ENCODE data around the gene MYL11.
"Not testable (repeated sequence)": the region's sequence is repeated elsewhere in the genome, so short reads cannot be mapped to it uniquely, and the experiment has no call there.

MYL11 gene

GRCh38 chr16:30343491-30343820 is 31.1 kb upstream of the MYL11 start:
- H3K4me1 ChIP-seq (ENCODE audit: control insufficient read depth, insufficient read depth, low read length, poor library complexity, severe bottlenecking); H3K27ac ChIP-seq (ENCODE audit: insufficient read depth, low read length, poor library complexity, severe bottlenecking); H3K9me3 ChIP-seq (ENCODE audit: control insufficient read depth, low read length); H3K27me3 ChIP-seq (replicated peaks; ENCODE audit: control insufficient read depth, insufficient read depth, low read length, poor library complexity, severe bottlenecking); H3K36me3 ChIP-seq (ENCODE audit: control insufficient read depth, insufficient read depth, low read length); DNase-seq; H3K4me3 ChIP-seq (ENCODE audit: insufficient read depth, low read depth, low read length, poor library complexity, severe bottlenecking): not testable (repeated sequence)

DNA sequence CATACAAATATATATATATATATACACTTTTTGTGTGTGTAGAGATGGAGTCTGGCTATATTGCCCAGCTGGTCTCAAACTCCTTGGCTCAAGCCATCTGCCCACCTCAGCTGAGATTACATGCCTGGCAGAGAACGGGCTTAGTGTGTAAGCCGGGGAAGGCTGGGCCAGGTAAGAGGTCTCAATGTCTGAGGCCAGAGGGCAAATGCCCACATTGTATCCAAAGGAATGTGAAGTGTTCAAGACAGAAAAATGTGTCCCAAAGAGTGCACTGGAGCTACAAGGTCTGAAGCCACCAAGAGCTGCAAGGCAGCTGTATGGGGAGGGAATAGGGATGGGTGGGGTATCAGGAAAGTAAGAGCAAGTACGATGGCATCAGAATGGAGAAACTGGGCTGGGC is 28.3 kb upstream of the MYL11 start:
- H3K36me3 ChIP-seq (ENCODE audit: control insufficient read depth, insufficient read depth, low read length) = peaks cover 18% of the 10 kb centered on the region
- H3K4me3 ChIP-seq (ENCODE audit: insufficient read depth, low read depth, low read length, poor library complexity, severe bottlenecking) = no peak overlapping the region
- no peaks in the 10 kb centered on the region for H3K4me1 ChIP-seq (ENCODE audit: control insufficient read depth, insufficient read depth, low read length, poor library complexity, severe bottlenecking)
- no peaks in the 10 kb centered on the region for H3K27me3 ChIP-seq (replicated peaks; ENCODE audit: control insufficient read depth, insufficient read depth, low read length, poor library complexity, severe bottlenecking)
- H3K27ac ChIP-seq (ENCODE audit: insufficient read depth, low read length, poor library complexity, severe bottlenecking) = no peak overlapping the region
- no peaks in the 10 kb centered on the region for H3K9me3 ChIP-seq (ENCODE audit: control insufficient read depth, low read length)
- no peak for DNase-seq

GRCh38 chr16:30348113-30348512 is 26.5 kb upstream of the MYL11 start:
- Histone ChIP-seq H3K36me3 (ENCODE audit: control insufficient read depth, insufficient read depth, low read length) (peaks cover 35% of the 10 kb centered on the region), H3K4me1 (ENCODE audit: control insufficient read depth, insufficient read depth, low read length, poor library complexity, severe bottlenecking) (no peaks in the 10 kb centered on the region), H3K27me3 (replicated peaks; ENCODE audit: control insufficient read depth, insufficient read depth, low read length, poor library complexity, severe bottlenecking) (no peaks in the 10 kb centered on the region), H3K27ac (ENCODE audit: insufficient read depth, low read length, poor library complexity, severe bottlenecking) (no peak overlapping the region), H3K4me3 (ENCODE audit: insufficient read depth, low read depth, low read length, poor library complexity, severe bottlenecking) (no peak overlapping the region), H3K9me3 (ENCODE audit: control insufficient read depth, low read length) (no peaks in the 10 kb centered on the region)
- no peak for DNase-seq

DNA sequence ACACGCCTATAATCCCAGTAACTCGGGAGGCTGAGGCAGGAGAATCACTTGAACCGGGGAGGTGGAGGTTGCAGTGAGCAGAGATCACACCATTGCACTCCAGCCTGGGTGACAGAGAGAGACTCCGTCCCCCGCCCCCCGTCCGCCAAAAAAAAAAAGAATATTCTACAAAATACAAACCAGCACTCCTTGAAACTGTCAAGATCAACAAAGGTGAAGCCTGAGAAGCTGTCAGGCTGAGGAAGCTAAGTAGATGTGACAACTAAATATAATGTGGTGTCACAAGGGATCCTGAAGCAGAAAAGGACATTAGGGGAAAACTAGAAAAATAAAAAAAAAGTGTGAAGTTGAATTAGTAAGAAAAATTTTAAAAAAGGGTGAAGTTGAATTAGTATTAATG is 25.7 kb upstream of the MYL11 start:
- no peaks in the 10 kb centered on the region for H3K27me3 ChIP-seq (replicated peaks; ENCODE audit: control insufficient read depth, insufficient read depth, low read length, poor library complexity, severe bottlenecking)
- no peaks in the 10 kb centered on the region for H3K9me3 ChIP-seq (ENCODE audit: control insufficient read depth, low read length)
- H3K4me3 ChIP-seq (ENCODE audit: insufficient read depth, low read depth, low read length, poor library complexity, severe bottlenecking) = no peak overlapping the region
- H3K4me1 ChIP-seq (ENCODE audit: control insufficient read depth, insufficient read depth, low read length, poor library complexity, severe bottlenecking) = peaks cover 3% of the 10 kb centered on the region
- no peak overlapping the region for H3K27ac ChIP-seq (ENCODE audit: insufficient read depth, low read length, poor library complexity, severe bottlenecking)
- peaks cover 35% of the 10 kb centered on the region for H3K36me3 ChIP-seq (ENCODE audit: control insufficient read depth, insufficient read depth, low read length)
- DNase-seq = no peak

DNA sequence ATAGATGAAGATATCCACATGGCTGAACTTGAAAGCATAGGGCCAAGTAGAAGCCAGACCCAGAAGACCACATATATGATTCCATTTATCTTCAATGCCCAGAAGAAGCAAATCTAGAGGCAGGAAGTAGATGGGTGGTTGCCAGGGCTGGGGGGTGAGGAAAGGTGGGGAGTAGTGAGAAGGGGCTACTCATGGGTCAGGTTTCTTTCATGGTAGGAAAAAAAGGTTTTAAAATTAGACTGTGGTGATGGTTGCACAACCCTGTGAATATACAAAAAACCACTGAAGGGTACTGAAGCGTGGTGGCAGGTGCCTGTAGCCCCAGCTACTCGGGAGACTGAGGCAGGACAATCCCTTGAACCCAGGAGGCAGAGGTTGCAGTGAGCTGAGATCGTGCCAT is 24.9 kb upstream of the MYL11 start:
- Histone ChIP-seq H3K4me1 (ENCODE audit: control insufficient read depth, insufficient read depth, low read length, poor library complexity, severe bottlenecking) (peaks cover 11% of the 10 kb centered on the region), H3K27ac (ENCODE audit: insufficient read depth, low read length, poor library complexity, severe bottlenecking) (no peak overlapping the region), H3K4me3 (ENCODE audit: insufficient read depth, low read depth, low read length, poor library complexity, severe bottlenecking) (no peak overlapping the region), H3K36me3 (ENCODE audit: control insufficient read depth, insufficient read depth, low read length) (peaks cover 35% of the 10 kb centered on the region), H3K27me3 (replicated peaks; ENCODE audit: control insufficient read depth, insufficient read depth, low read length, poor library complexity, severe bottlenecking) (no peaks in the 10 kb centered on the region), H3K9me3 (ENCODE audit: control insufficient read depth, low read length) (no peaks in the 10 kb centered on the region)
- no peak for DNase-seq

- peaks cover 35% of the 10 kb centered on the region for H3K36me3 ChIP-seq (ENCODE audit: control insufficient read depth, insufficient read depth, low read length)
- H3K27ac ChIP-seq (ENCODE audit: insufficient read depth, low read length, poor library complexity, severe bottlenecking) = peak overlapping the region; percentile 2
- DNase-seq = no peak
- no peak overlapping the region for H3K4me3 ChIP-seq (ENCODE audit: insufficient read depth, low read depth, low read length, poor library complexity, severe bottlenecking)
- no peaks in the 10 kb centered on the region for H3K9me3 ChIP-seq (ENCODE audit: control insufficient read depth, low read length)
- H3K27me3 ChIP-seq (replicated peaks; ENCODE audit: control insufficient read depth, insufficient read depth, low read length, poor library complexity, severe bottlenecking) = no peaks in the 10 kb centered on the region
- peaks cover 12% of the 10 kb centered on the region for H3K4me1 ChIP-seq (ENCODE audit: control insufficient read depth, insufficient read depth, low read length, poor library complexity, severe bottlenecking)
These were observed 24.3 kb upstream of the MYL11 start for GRCh38 chr16:30350134-30350871.

DNA sequence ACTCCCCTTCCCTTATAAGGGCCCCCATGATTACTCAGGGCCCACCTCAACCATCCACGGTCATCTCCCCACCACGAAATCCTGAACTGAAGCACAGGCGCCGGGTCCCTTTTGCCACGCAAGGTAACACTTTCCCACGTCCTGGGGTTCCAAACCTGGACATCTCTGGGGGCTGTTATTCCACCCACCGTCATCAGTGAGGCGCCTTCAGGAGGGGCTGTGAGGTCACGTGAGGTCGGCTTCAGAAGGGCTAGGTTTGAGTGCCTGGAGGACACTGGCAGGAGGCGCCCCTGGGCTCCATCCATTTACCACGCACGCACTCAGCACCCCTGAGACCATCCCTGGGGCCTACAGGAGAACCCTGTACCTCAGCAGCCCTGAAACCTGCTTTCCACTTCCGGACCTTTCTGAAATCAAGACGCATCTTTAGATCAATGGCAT is 23.6 kb upstream of the MYL11 start:
- H3K27ac ChIP-seq (ENCODE audit: insufficient read depth, low read length, poor library complexity, severe bottlenecking) = no peak overlapping the region
- no peak overlapping the region for H3K4me3 ChIP-seq (ENCODE audit: insufficient read depth, low read depth, low read length, poor library complexity, severe bottlenecking)
- no peak for DNase-seq
- H3K27me3 ChIP-seq (replicated peaks; ENCODE audit: control insufficient read depth, insufficient read depth, low read length, poor library complexity, severe bottlenecking) = no peaks in the 10 kb centered on the region
- H3K36me3 ChIP-seq (ENCODE audit: control insufficient read depth, insufficient read depth, low read length) = peaks cover 35% of the 10 kb centered on the region
- peaks cover 18% of the 10 kb centered on the region for H3K4me1 ChIP-seq (ENCODE audit: control insufficient read depth, insufficient read depth, low read length, poor library complexity, severe bottlenecking)
- H3K9me3 ChIP-seq (ENCODE audit: control insufficient read depth, low read length) = no peaks in the 10 kb centered on the region

GRCh38 chr16:30351586-30352419 is 22.8 kb upstream of the MYL11 start:
- Histone ChIP-seq H3K27me3 (replicated peaks; ENCODE audit: control insufficient read depth, insufficient read depth, low read length, poor library complexity, severe bottlenecking) (no peaks in the 10 kb centered on the region), H3K36me3 (ENCODE audit: control insufficient read depth, insufficient read depth, low read length) (peaks cover 35% of the 10 kb centered on the region), H3K9me3 (ENCODE audit: control insufficient read depth, low read length) (no peaks in the 10 kb centered on the region), H3K4me3 (ENCODE audit: insufficient read depth, low read depth, low read length, poor library complexity, severe bottlenecking) (no peak overlapping the region), H3K27ac (ENCODE audit: insufficient read depth, low read length, poor library complexity, severe bottlenecking) (no peak overlapping the region), H3K4me1 (ENCODE audit: control insufficient read depth, insufficient read depth, low read length, poor library complexity, severe bottlenecking) (peaks cover 24% of the 10 kb centered on the region)
- no peak for DNase-seq

DNA sequence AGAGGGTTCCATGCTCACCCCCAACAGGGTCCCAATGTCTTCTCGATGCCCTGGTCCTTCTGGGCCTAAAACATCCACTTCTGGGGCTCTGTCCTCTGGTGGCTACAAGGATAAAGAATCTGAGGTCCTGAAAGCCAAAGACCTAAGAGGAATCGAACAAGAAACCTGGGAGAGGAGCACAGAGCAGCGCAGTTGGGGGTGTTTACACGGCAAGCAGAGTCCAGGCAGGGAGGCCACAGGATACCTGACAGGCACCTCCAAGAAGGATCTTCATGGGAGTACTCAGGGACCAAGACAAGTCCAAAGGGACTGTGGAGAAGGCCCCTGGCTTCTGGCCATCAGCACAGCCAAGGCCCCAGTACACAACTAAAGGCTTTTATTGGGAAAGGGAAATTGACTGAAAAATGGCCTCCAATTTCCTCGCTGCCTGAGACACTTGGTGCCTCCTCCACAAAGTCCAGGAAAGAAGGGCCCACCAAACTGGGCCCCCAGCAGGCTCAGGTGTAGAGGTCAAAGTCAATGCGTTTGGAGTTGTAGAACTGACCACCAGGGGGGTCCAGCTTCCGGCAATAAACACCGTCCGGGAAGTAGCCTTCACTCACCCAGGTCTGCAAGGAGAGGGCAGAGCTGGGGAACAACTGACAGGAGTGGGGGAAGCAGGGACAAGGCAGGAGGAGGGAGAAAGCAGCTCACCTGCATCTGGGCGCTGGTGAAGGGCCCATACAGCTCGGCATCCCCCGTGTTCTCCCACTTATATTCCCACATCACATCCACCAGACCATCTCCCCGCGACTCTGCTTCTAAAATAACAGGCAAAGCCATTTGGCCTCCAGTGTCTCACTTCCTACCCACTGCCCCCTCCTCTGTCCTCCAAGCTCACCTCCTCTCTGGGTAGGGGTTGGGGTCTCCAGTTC is 21.9 kb upstream of the MYL11 start:
- Histone ChIP-seq H3K27me3 (replicated peaks; ENCODE audit: control insufficient read depth, insufficient read depth, low read length, poor library complexity, severe bottlenecking) (no peaks in the 10 kb centered on the region), H3K4me3 (ENCODE audit: insufficient read depth, low read depth, low read length, poor library complexity, severe bottlenecking) (no peak overlapping the region), H3K4me1 (ENCODE audit: control insufficient read depth, insufficient read depth, low read length, poor library complexity, severe bottlenecking) (peaks cover 24% of the 10 kb centered on the region), H3K9me3 (ENCODE audit: control insufficient read depth, low read length) (no peaks in the 10 kb centered on the region), H3K36me3 (ENCODE audit: control insufficient read depth, insufficient read depth, low read length) (peaks cover 35% of the 10 kb centered on the region), H3K27ac (ENCODE audit: insufficient read depth, low read length, poor library complexity, severe bottlenecking) (no peak overlapping the region)
- DNase-seq = no peak

Data from effector memory CD4-positive, alpha-beta T cell (primary cell).